ENCODE data around the gene KRT16.

The KRT16 gene

DNA sequence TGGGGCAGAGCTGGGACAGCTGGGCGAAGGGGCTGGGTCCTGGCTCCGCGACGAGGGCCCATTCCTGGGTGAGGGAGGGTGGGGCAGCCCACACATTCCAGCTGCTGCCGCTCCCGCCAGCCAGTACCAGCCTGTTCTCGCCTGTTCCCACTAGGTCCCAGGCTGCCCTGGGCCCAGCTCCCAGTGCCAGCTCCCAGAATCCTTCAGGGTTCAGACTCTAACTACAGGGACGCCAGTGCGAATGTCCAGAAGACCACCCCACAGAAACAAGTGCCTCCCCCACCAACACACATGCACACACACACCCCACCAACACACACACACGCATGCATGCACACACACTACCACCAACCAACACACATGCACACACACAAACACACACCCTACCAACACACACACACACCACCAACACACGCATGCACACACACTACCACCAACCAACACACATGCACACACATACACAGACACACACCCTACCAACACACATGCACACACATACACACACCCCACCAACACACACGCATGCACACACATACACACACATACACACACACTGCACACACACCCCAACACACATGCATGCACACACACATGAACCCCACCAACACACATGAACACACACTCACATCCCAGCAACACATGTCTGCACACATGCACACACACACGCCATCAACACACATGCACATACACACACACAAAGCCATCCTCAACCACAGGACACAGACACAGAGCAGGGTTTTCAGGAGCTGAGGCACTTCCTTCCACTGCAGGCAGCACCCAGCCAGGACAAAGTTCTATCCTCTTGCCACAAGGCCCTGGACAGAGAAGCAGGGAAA lies 39.3 kb upstream of the KRT16 start:
- TF ChIP-seq TAF1 (IDR thresholded peaks at IDR 0.05; ENCODE audit: low read depth) (no peak), TCF12 (IDR thresholded peaks at IDR 0.05; ENCODE audit: low read depth) (peak; percentile 95; the same call in 1 of the 2 replicates), RAD21 (IDR thresholded peaks at IDR 0.05; ENCODE audit: low read depth) (no peak), TEAD4 (IDR thresholded peaks at IDR 0.05) (peak; percentile 93), NFIC (IDR thresholded peaks at IDR 0.05) (peak; percentile 41; the same call in 1 of the 2 replicates), ZBTB7A (IDR thresholded peaks at IDR 0.05; ENCODE audit: low read depth) (no peak), EGR1 (IDR thresholded peaks at IDR 0.05) (no peak), EP300 (IDR thresholded peaks at IDR 0.05; ENCODE audit: borderline replicate concordance) (peak; percentile 82), CEBPB (IDR thresholded peaks at IDR 0.05) (no peak), FOXM1 (IDR thresholded peaks at IDR 0.05; ENCODE audit: borderline replicate concordance, low read depth) (no peak), CREB1 (IDR thresholded peaks at IDR 0.05; ENCODE audit: low read depth) (no peak), YY1 (IDR thresholded peaks at IDR 0.05; ENCODE audit: low read depth) (no peak)
- TF ChIP-seq, protein P1, sequence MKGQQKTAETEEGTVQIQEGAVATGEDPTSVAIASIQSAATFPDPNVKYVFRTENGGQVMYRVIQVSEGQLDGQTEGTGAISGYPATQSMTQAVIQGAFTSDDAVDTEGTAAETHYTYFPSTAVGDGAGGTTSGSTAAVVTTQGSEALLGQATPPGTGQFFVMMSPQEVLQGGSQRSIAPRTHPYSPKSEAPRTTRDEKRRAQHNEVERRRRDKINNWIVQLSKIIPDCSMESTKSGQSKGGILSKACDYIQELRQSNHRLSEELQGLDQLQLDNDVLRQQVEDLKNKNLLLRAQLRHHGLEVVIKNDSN (IDR thresholded peaks at IDR 0.05), result 0 out of 2 replicates have a peak, but pooled peaks have one; percentile 5
- TF ChIP-seq, protein P2, sequence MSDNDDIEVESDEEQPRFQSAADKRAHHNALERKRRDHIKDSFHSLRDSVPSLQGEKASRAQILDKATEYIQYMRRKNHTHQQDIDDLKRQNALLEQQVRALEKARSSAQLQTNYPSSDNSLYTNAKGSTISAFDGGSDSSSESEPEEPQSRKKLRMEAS (IDR thresholded peaks at IDR 0.05), result peak; percentile 74
- TF ChIP-seq, protein P3, sequence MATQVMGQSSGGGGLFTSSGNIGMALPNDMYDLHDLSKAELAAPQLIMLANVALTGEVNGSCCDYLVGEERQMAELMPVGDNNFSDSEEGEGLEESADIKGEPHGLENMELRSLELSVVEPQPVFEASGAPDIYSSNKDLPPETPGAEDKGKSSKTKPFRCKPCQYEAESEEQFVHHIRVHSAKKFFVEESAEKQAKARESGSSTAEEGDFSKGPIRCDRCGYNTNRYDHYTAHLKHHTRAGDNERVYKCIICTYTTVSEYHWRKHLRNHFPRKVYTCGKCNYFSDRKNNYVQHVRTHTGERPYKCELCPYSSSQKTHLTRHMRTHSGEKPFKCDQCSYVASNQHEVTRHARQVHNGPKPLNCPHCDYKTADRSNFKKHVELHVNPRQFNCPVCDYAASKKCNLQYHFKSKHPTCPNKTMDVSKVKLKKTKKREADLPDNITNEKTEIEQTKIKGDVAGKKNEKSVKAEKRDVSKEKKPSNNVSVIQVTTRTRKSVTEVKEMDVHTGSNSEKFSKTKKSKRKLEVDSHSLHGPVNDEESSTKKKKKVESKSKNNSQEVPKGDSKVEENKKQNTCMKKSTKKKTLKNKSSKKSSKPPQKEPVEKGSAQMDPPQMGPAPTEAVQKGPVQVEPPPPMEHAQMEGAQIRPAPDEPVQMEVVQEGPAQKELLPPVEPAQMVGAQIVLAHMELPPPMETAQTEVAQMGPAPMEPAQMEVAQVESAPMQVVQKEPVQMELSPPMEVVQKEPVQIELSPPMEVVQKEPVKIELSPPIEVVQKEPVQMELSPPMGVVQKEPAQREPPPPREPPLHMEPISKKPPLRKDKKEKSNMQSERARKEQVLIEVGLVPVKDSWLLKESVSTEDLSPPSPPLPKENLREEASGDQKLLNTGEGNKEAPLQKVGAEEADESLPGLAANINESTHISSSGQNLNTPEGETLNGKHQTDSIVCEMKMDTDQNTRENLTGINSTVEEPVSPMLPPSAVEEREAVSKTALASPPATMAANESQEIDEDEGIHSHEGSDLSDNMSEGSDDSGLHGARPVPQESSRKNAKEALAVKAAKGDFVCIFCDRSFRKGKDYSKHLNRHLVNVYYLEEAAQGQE (IDR thresholded peaks at IDR 0.05; ENCODE audit: low read depth), result no peak

DNA sequence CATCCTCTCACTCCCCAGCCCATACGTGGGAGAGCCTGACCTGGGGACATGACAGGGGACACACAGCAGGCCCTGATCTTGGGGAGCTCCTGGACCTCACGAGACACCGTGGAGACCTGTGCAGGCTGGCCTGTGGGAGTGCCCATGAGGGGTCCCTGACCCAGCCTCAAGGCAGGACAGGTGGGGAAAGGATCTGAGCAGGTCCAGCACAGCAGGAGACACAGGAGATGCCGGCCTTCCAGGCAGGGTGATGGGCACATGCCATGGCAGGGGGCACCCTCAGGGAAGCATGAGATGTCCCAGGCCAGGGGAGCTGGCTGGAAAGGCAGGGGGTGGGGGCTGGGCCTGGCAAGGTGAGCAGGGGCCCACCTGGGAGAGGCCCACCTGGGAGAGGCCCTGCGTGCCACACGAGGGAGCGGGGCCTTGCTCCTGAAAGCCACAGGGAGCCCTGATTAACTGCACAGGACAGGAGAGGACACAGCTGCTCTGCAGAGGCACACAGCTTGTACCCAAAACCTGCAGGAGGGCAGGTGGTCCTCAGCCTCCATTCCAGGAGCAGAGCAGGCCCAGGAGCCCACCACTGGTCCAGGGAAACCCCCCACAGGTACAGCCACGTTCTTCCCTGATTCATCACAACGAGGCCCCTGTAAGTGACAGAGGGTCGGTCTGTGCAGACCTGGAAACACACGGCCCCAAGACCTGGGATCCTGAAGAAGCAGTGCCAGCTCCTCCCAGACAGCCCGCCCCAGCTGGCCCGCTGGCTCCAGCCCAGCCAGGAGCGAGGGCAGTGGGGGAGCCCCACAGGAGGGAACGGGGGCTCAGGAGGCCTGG lies 38.4 kb upstream of the KRT16 start:
- TF ChIP-seq TCF12 (IDR thresholded peaks at IDR 0.05; ENCODE audit: low read depth), result no peak; the same call in 1 of the 2 replicates
- TF ChIP-seq YY1 (IDR thresholded peaks at IDR 0.05; ENCODE audit: low read depth), result no peak
- no peak for TF ChIP-seq EGR1 (IDR thresholded peaks at IDR 0.05)
- TF ChIP-seq ZBTB7A (IDR thresholded peaks at IDR 0.05; ENCODE audit: low read depth), result peak; percentile 78
- TF ChIP-seq CEBPB (IDR thresholded peaks at IDR 0.05), result no peak
- TF ChIP-seq FOXM1 (IDR thresholded peaks at IDR 0.05; ENCODE audit: borderline replicate concordance, low read depth), result peak; percentile 67
- TF ChIP-seq, protein P3 (IDR thresholded peaks at IDR 0.05; ENCODE audit: low read depth), result no peak
- peak; percentile 89; the same call in 1 of the 2 replicates for TF ChIP-seq NFIC (IDR thresholded peaks at IDR 0.05)

DNA sequence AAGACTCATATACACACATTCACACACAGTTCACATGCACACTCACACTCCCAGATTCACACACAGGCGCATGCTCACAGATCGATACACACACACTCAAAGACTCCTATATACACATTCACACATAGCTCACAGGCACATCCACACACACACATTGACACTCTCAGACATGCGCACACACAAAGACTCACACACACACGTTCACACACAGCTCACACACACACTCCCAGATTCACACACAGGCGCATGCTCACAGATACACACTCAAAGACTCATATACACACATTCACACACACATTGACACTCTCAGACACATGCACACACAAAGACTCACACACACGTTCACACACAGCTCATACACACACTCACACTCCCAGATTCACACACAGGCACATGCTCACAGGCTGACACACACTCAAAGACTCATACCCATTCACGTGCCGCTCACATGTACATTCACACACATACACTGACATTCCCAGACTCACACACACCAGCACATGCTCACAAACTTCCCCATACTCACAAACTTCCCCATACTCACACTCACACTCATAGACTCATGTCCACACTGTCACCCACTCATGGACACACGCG lies 37.5 kb upstream of the KRT16 start:
- TF ChIP-seq TEAD4 (IDR thresholded peaks at IDR 0.05), result no peak
- TF ChIP-seq, protein P1 (IDR thresholded peaks at IDR 0.05), result no peak
- TF ChIP-seq YY1 (IDR thresholded peaks at IDR 0.05; ENCODE audit: low read depth), result no peak
- TF ChIP-seq RAD21 (IDR thresholded peaks at IDR 0.05; ENCODE audit: low read depth), result no peak
- TF ChIP-seq CREB1 (IDR thresholded peaks at IDR 0.05; ENCODE audit: low read depth), result no peak
- no peak for TF ChIP-seq TCF12 (IDR thresholded peaks at IDR 0.05; ENCODE audit: low read depth)
- TF ChIP-seq, protein P3 (IDR thresholded peaks at IDR 0.05; ENCODE audit: low read depth), result no peak
- TF ChIP-seq EGR1 (IDR thresholded peaks at IDR 0.05), result no peak
- TF ChIP-seq NFIC (IDR thresholded peaks at IDR 0.05), result no peak
- no peak for TF ChIP-seq ZBTB7A (IDR thresholded peaks at IDR 0.05; ENCODE audit: low read depth)
- TF ChIP-seq CEBPB (IDR thresholded peaks at IDR 0.05), result no peak
- TF ChIP-seq EP300 (IDR thresholded peaks at IDR 0.05; ENCODE audit: borderline replicate concordance), result no peak
- TF ChIP-seq TAF1 (IDR thresholded peaks at IDR 0.05; ENCODE audit: low read depth), result no peak
- no peak for TF ChIP-seq FOXM1 (IDR thresholded peaks at IDR 0.05; ENCODE audit: borderline replicate concordance, low read depth)
- TF ChIP-seq, protein P2 (IDR thresholded peaks at IDR 0.05), result no peak
